WTC11 (cell line): ENCODE results near the gene MIPEP. TPM values are rescaled to one million over a fixed set of nuclear protein-coding genes. Genes with fewer than 3 reads are reported as not detected.
"Not testable (repeated sequence)": the region's sequence is repeated elsewhere in the genome, so short reads cannot be mapped to it uniquely, and the experiment has no call there.

ENCODE experiments used
- ATAC-seq: fragments of 200-7000 bp; cut with Tn5 transposase; 2 replicates; pipeline ENCODE4 v1.10.0; 2021; ENCODE audit warnings: mild to moderate bottlenecking, moderate library complexity
- CTCF ChIA-PET: fragments of 300-600 bp; sonication (Branson Sonifier 250); formaldehyde crosslinking; loops from one replicate; lab custom pipeline; 2021; ENCODE audit warnings: antibody characterized with exemption; lab: Charles Lee
- POLR2A ChIA-PET: fragments of 350-600 bp; sonication (Branson Sonifier 250); formaldehyde crosslinking; loops from one replicate; lab custom pipeline; 2021; ENCODE audit warnings: antibody characterized with exemption; lab: Charles Lee
- DNase-seq: peaks from one replicate; pipeline ENCODE4 v3.0.0; 2021; ENCODE audit warnings: low spot score
- H3K27ac Mint-ChIP-seq: 2 replicates; pipeline ENCODE4 v1.8.0; 2021; ENCODE audit warnings: mixed read lengths
- H3K27me3 Mint-ChIP-seq: 2 replicates; pipeline ENCODE4 v1.8.0; 2021; ENCODE audit warnings: low read depth, mild to moderate bottlenecking, moderate library complexity, mixed read lengths
- H3K36me3 Mint-ChIP-seq: 2 replicates; pipeline ENCODE4 v1.8.0; 2021; ENCODE audit warnings: mixed read lengths
- H3K4me1 Mint-ChIP-seq: 2 replicates; pipeline ENCODE4 v1.8.0; 2022; ENCODE audit warnings: mixed read lengths
- H3K4me3 Mint-ChIP-seq: 2 replicates; pipeline ENCODE4 v1.8.0; 2021; ENCODE audit warnings: mild to moderate bottlenecking, moderate library complexity, mixed read lengths
- H3K9me3 Mint-ChIP-seq: 2 replicates; pipeline ENCODE4 v1.8.0; 2021; ENCODE audit warnings: mixed read lengths
- CDX4 ChIP-seq: fragments of 250-450 bp; sonication (Bioruptor Pico); IDR thresholded peaks from 2 replicates; pipeline ENCODE4 v1.9.0; 2021; ENCODE audit warnings: moderate library complexity, mild to moderate bottlenecking, inconsistent platforms, borderline replicate concordance
- CTCF ChIP-seq: fragments of 200-600 bp; IDR thresholded peaks from 2 replicates; pipeline ENCODE4 v1.8.0; 2022; ENCODE audit warnings: antibody characterized with exemption
- E2F4 ChIP-seq: sonication (generic); formaldehyde crosslinking; IDR thresholded peaks from 2 replicates; pipeline ENCODE4 v1.8.1; 2022; ENCODE audit warnings: low read depth, mild to moderate bottlenecking, moderate library complexity, missing genetic modification reagents, borderline replicate concordance
- ELF4 ChIP-seq: sonication (generic); formaldehyde crosslinking; IDR thresholded peaks from 2 replicates; pipeline ENCODE4 v1.8.1; 2022; ENCODE audit warnings: low read depth, mild to moderate bottlenecking, moderate library complexity, missing genetic modification reagents
- HMGA2 ChIP-seq: fragments of 250-450 bp; sonication (Bioruptor Pico); IDR thresholded peaks from 2 replicates; pipeline ENCODE4 v1.4.0; 2021; ENCODE audit warnings: mild to moderate bottlenecking, moderate library complexity
- NR1H2 ChIP-seq: sonication (generic); formaldehyde crosslinking; IDR thresholded peaks from 2 replicates; pipeline ENCODE4 v1.9.0; 2021; ENCODE audit warnings: mild to moderate bottlenecking, moderate library complexity, missing genetic modification reagents
- OVOL2 ChIP-seq: fragments of 250-450 bp; sonication (Bioruptor Pico); IDR thresholded peaks from 2 replicates; pipeline ENCODE4 v1.9.0; 2021; ENCODE audit warnings: mild to moderate bottlenecking, borderline replicate concordance
- TCF7 ChIP-seq: sonication (generic); formaldehyde crosslinking; IDR thresholded peaks from 2 replicates; pipeline ENCODE4 v1.8.0; 2022; ENCODE audit warnings: mild to moderate bottlenecking, low read depth, missing genetic modification reagents, moderate library complexity
- TEAD1 ChIP-seq: sonication (generic); formaldehyde crosslinking; IDR thresholded peaks from 2 replicates; pipeline ENCODE4 v1.8.0; 2022; ENCODE audit warnings: mild to moderate bottlenecking, missing genetic modification reagents
- ZBTB21 ChIP-seq: sonication (generic); formaldehyde crosslinking; IDR thresholded peaks from 2 replicates; pipeline ENCODE4 v1.8.1; 2023; ENCODE audit warnings: mild to moderate bottlenecking, missing genetic modification reagents, borderline replicate concordance
- ZBTB43 ChIP-seq: sonication (generic); formaldehyde crosslinking; IDR thresholded peaks from 2 replicates; pipeline ENCODE4 v1.8.1; 2023; ENCODE audit warnings: mild to moderate bottlenecking, missing genetic modification reagents
- ZNF317 ChIP-seq: sonication (generic); formaldehyde crosslinking; IDR thresholded peaks from 2 replicates; pipeline ENCODE4 v1.8.1; 2023; ENCODE audit warnings: low read depth, mild to moderate bottlenecking, moderate library complexity, missing genetic modification reagents, borderline replicate concordance
- ZSCAN18 ChIP-seq: fragments of 250-450 bp; sonication (Bioruptor Pico); IDR thresholded peaks from 2 replicates; pipeline ENCODE4 v2.1.2; 2022; ENCODE audit warnings: mild to moderate bottlenecking, moderate library complexity
- total RNA-seq: library from RNA; stranded (reverse); gene quantifications from 3 replicates; pipeline ENCODE4 v1.2.3, GENCODE V29; 2021

MIPEP gene
- total RNA-seq, 1 experiment from 2014 or later = 30.5 TPM

- Mint-ChIP-seq H3K36me3 (no peaks in the 10 kb centered on the region), H3K27ac (no peak overlapping the region), H3K4me1 (peaks cover 4% of the 10 kb centered on the region; the same call in 1 of the 2 replicates), H3K9me3 (no peaks in the 10 kb centered on the region), H3K4me3 (no peak overlapping the region), H3K27me3 (no peaks in the 10 kb centered on the region)
- TF ChIP-seq E2F4 (CRISPR knock-in tag) (no peak), HMGA2 (CRISPR knock-in tag) (no peak), TEAD1 (no peak), ZBTB43 (CRISPR knock-in tag) (no peak), NR1H2 (CRISPR knock-in tag) (no peak), ZSCAN18 (CRISPR knock-in tag) (no peak), ELF4 (CRISPR knock-in tag) (no peak), TCF7 (no peak), CDX4 (no peak)
- no peak for DNase-seq
- ChIA-PET CTCF (no interaction called here), POLR2A (no interaction called here)
- no peak for ATAC-seq
Observed at GRCh38 chr13:23763318-23763717, 125.9 kb downstream of the MIPEP start.

- CTCF ChIA-PET = interaction anchor here (2.0 kb wide), 1 partner anchor 20 kb away, joined by 7 read pairs; no protein-coding TSS in a partner anchor
- not testable (repeated sequence) for H3K36me3 Mint-ChIP-seq, H3K4me3 Mint-ChIP-seq
Observed at GRCh38 chr13:23761760-23762159, 127.4 kb downstream of the MIPEP start.

GRCh38 chr13:23760000-23760399 is 129.2 kb downstream of the MIPEP start:
- Mint-ChIP-seq H3K4me1 (peaks cover 4% of the 10 kb centered on the region; the same call in 1 of the 2 replicates), H3K9me3 (no peaks in the 10 kb centered on the region), H3K4me3 (no peak overlapping the region), H3K27me3 (no peaks in the 10 kb centered on the region), H3K27ac (no peak overlapping the region), H3K36me3 (no peaks in the 10 kb centered on the region)
- POLR2A ChIA-PET = no interaction called here
- CTCF ChIA-PET = no interaction called here
- no peak for ATAC-seq
- TF ChIP-seq ZNF317 (CRISPR knock-in tag) (no peak), CTCF (no peak)
- no peak for DNase-seq

More at GRCh38 chr13:23761760-23762159, 127.4 kb downstream of the MIPEP start:
- H3K4me1 Mint-ChIP-seq, H3K27me3 Mint-ChIP-seq, POLR2A ChIA-PET, H3K27ac Mint-ChIP-seq, ATAC-seq, H3K9me3 Mint-ChIP-seq, DNase-seq: not testable (repeated sequence)

- Mint-ChIP-seq H3K27ac (no peak overlapping the region), H3K4me3 (no peak overlapping the region), H3K4me1 (peaks cover 6% of the 10 kb centered on the region; the same call in 1 of the 2 replicates), H3K36me3 (no peaks in the 10 kb centered on the region), H3K9me3 (no peaks in the 10 kb centered on the region), H3K27me3 (no peaks in the 10 kb centered on the region)
- POLR2A ChIA-PET = no interaction called here
- DNase-seq (no peak), ATAC-seq (no peak)
- no peak for TF ChIP-seq OVOL2
- no peak for TF ChIP-seq CTCF
- no peak for TF ChIP-seq ZBTB21 (CRISPR knock-in tag)
- TF ChIP-seq ELF4 (CRISPR knock-in tag) = no peak
- CTCF ChIA-PET = interaction anchor here (1.0 kb wide), 1 partner anchor 17 kb away, joined by 3 read pairs; no protein-coding TSS in a partner anchor
Observed at GRCh38 chr13:23758798-23759527, 130.2 kb downstream of the MIPEP start.
